Upper lobe of left lung (tissue), 4 donors: ENCODE measurements around the gene NSG2.

Experiments
- CTCF ChIP-seq, 6 experiments: fragments of 450-650 bp in 4 of 6; fragments of 200-600 bp in 2 of 6; sonication (generic) in 2 of 6; IDR thresholded peaks; one replicate each; pipeline ENCODE4 v1.5.1; 2016 to 2019; ENCODE audit warnings: antibody characterized with exemption in 6 of 6
- POLR2A ChIP-seq, 4 donors: fragments of 450-650 bp; IDR thresholded peaks; one replicate each; pipeline ENCODE4 v1.5.1; 2016 to 2017; ENCODE audit warnings: antibody characterized with exemption in 4 of 4, mild to moderate bottlenecking in 2 of 4
- POLR2AphosphoS5 ChIP-seq, 2 donors: sonication (generic); formaldehyde crosslinking; IDR thresholded peaks; one replicate each; pipeline ENCODE4 v1.5.1; 2017; ENCODE audit warnings: antibody characterized with exemption in 2 of 2

DNA sequence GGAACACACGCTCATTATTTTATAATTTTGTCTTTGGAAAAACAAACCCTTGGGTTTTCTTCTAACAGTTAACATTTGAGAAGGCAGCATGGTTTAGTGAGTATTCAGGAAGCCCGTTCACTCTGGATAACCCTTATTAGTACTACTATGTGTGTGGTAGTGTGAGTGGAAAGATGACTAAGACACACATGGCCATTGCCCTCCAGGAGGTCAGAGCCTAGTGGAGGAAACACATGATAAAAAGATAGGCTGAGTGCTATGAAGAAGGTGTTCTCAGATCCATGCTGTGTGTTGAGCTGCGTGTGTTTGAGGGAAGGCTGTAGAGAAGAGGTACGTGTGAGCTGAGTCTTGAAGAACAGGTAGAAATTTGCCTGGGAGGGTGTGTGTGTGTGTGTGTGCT lies 48.2 kb upstream of the NSG2 start:
- TF ChIP-seq POLR2A (IDR thresholded peaks at IDR 0.05) (no peak), CTCF (IDR thresholded peaks at IDR 0.05) (no peak), POLR2AphosphoS5 (IDR thresholded peaks at IDR 0.05) (no peak)
